MM.1S (cell line): Measurements from ENCODE around the gene MGA.

ENCODE experiments used
- EZH2 ChIP-seq: fragments of 300-600 bp; sonication (generic); optimal IDR thresholded peaks from 2 replicates; pipeline ENCODE3; 2017; ENCODE audit warnings: low read depth, mild to moderate bottlenecking, antibody characterized with exemption, low read length, mixed read lengths
- TF ChIP-seq, protein P1 (sequence below): fragments of 300-600 bp; sonication (generic); IDR thresholded peaks from 2 replicates; pipeline ENCODE4 v1.5.1; 2016; ENCODE audit warnings: antibody characterized with exemption, low read length, mixed read lengths

DNA sequence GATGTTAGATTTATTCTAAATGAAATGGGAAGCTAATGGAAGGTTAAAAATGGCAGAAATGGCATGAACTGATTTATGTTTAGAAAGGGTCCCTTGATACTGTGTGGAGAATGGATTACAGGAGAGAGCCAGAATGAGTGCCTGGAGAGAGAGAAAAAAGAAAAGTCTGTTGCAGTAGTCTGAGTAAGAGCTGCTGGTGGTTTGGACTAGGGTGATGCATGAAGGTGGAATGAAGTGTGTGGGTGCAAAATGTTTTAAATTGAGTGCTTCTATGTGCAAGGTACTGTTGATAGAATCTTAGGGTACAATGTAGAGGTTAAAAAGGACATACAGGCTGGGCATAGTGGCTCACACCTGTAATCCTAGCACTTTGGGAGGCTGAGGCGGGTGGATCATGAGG is 11.4 kb upstream of the MGA start:
- TF ChIP-seq, protein P1, sequence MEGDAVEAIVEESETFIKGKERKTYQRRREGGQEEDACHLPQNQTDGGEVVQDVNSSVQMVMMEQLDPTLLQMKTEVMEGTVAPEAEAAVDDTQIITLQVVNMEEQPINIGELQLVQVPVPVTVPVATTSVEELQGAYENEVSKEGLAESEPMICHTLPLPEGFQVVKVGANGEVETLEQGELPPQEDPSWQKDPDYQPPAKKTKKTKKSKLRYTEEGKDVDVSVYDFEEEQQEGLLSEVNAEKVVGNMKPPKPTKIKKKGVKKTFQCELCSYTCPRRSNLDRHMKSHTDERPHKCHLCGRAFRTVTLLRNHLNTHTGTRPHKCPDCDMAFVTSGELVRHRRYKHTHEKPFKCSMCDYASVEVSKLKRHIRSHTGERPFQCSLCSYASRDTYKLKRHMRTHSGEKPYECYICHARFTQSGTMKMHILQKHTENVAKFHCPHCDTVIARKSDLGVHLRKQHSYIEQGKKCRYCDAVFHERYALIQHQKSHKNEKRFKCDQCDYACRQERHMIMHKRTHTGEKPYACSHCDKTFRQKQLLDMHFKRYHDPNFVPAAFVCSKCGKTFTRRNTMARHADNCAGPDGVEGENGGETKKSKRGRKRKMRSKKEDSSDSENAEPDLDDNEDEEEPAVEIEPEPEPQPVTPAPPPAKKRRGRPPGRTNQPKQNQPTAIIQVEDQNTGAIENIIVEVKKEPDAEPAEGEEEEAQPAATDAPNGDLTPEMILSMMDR = no peak
- no peak for TF ChIP-seq EZH2
